AG09319 (cell line): Measurements from ENCODE around the gene SIL1.
"Not testable (repeated sequence)": the region's sequence is repeated elsewhere in the genome, so short reads cannot be mapped to it uniquely, and the experiment has no call there.

Source experiments
- DNase-seq: peaks from one replicate; pipeline ENCODE4 v3.0.0-alpha.2; 2010; ENCODE audit warnings: low read depth; ENCODE audit errors: extremely low read depth
- CTCF ChIP-seq: IDR thresholded peaks from 2 replicates; pipeline ENCODE4 v1.5.1; 2011; ENCODE audit warnings: low read depth, mild to moderate bottlenecking, inconsistent platforms, low read length, moderate library complexity

SIL1 gene

GRCh38 chr5:139199321-139199720, 1.2 kb upstream of the SIL1 start:
- no peak for DNase-seq
- TF ChIP-seq CTCF = no peak

GRCh38 chr5:139196296-139196956, 1.7 kb downstream of the SIL1 start:
- TF ChIP-seq CTCF = no peak
- no peak for DNase-seq

- DNase-seq = no peak
- TF ChIP-seq CTCF = no peak
Measured at GRCh38 chr5:139194486-139194885, 3.7 kb downstream of the SIL1 start.

GRCh38 chr5:139193928-139194327, 4.2 kb downstream of the SIL1 start:
- no peak for DNase-seq
- no peak; the same call in none of the 2 replicates for TF ChIP-seq CTCF

GRCh38 chr5:139192906-139193305, 5.3 kb downstream of the SIL1 start:
- DNase-seq = not testable (repeated sequence)

- DNase-seq = not testable (repeated sequence)
Measured at GRCh38 chr5:139191954-139192353, 6.2 kb downstream of the SIL1 start.

GRCh38 chr5:139190125-139190524, 8.0 kb downstream of the SIL1 start:
- TF ChIP-seq CTCF = no peak
- DNase-seq = peak; percentile 24

- DNase-seq = no peak
- TF ChIP-seq CTCF = no peak
Measured at GRCh38 chr5:139188558-139189270, 9.5 kb downstream of the SIL1 start.
